ENCODE measurements around the gene CCDC70.

The CCDC70 gene

GRCh38 chr13:51895906-51896888, 34.4 kb downstream of the CCDC70 start:
- TF ChIP-seq RARB (CRISPR knock-in tag; IDR thresholded peaks at IDR 0.05), result no peak
- no peak for TF ChIP-seq ISL1 (CRISPR knock-in tag; IDR thresholded peaks at IDR 0.05)
- TF ChIP-seq ARNTL (CRISPR knock-in tag; IDR thresholded peaks at IDR 0.05; ENCODE audit: borderline replicate concordance, low read depth), result no peak
- TF ChIP-seq PATZ1 (CRISPR knock-in tag; IDR thresholded peaks at IDR 0.05; ENCODE audit: borderline replicate concordance), result no peak
- no peak for TF ChIP-seq SNAI2 (CRISPR knock-in tag; IDR thresholded peaks at IDR 0.05)
- no peak for TF ChIP-seq ZNF70 (CRISPR knock-in tag; IDR thresholded peaks at IDR 0.05)
- no peak for TF ChIP-seq POU6F1 (CRISPR knock-in tag; IDR thresholded peaks at IDR 0.05; ENCODE audit: borderline replicate concordance, low read depth)
- no peak for TF ChIP-seq TSHZ2 (CRISPR knock-in tag; IDR thresholded peaks at IDR 0.05)
- ATAC-seq, result peak; percentile 98

- TF ChIP-seq BACH2 (CRISPR knock-in tag; IDR thresholded peaks at IDR 0.05; ENCODE audit: borderline replicate concordance), result no peak
- no peak for ATAC-seq
Observed at GRCh38 chr13:51900471-51900870, 38.7 kb downstream of the CCDC70 start.

GRCh38 chr13:51902776-51903175, 41.0 kb downstream of the CCDC70 start:
- no peak for ATAC-seq
- no peak for TF ChIP-seq POU6F1 (CRISPR knock-in tag; IDR thresholded peaks at IDR 0.05; ENCODE audit: borderline replicate concordance, low read depth)
- no peak for TF ChIP-seq TOX (CRISPR knock-in tag; IDR thresholded peaks at IDR 0.05; ENCODE audit: borderline replicate concordance)
- TF ChIP-seq ISL1 (CRISPR knock-in tag; IDR thresholded peaks at IDR 0.05), result no peak
- no peak for TF ChIP-seq ARNTL (CRISPR knock-in tag; IDR thresholded peaks at IDR 0.05; ENCODE audit: borderline replicate concordance, low read depth)
- no peak for TF ChIP-seq BACH2 (CRISPR knock-in tag; IDR thresholded peaks at IDR 0.05; ENCODE audit: borderline replicate concordance)
- no peak for TF ChIP-seq ZC3H10 (CRISPR knock-in tag; IDR thresholded peaks at IDR 0.05)
- no peak for TF ChIP-seq ZFP3 (CRISPR knock-in tag; IDR thresholded peaks at IDR 0.05)

- ATAC-seq, result no peak
- TF ChIP-seq TOX (CRISPR knock-in tag; IDR thresholded peaks at IDR 0.05; ENCODE audit: borderline replicate concordance), result no peak
- no peak for TF ChIP-seq ZNF8 (CRISPR knock-in tag; IDR thresholded peaks at IDR 0.05)
- no peak for TF ChIP-seq TSHZ2 (CRISPR knock-in tag; IDR thresholded peaks at IDR 0.05)
- TF ChIP-seq BACH2 (CRISPR knock-in tag; IDR thresholded peaks at IDR 0.05; ENCODE audit: borderline replicate concordance), result no peak
- TF ChIP-seq ARNTL (CRISPR knock-in tag; IDR thresholded peaks at IDR 0.05; ENCODE audit: borderline replicate concordance, low read depth), result no peak
- no peak for TF ChIP-seq ISL1 (CRISPR knock-in tag; IDR thresholded peaks at IDR 0.05)
- no peak for TF ChIP-seq PPARA (CRISPR knock-in tag; IDR thresholded peaks at IDR 0.05; ENCODE audit: borderline replicate concordance)
- TF ChIP-seq OSR1 (CRISPR knock-in tag; IDR thresholded peaks at IDR 0.05), result no peak
- TF ChIP-seq ZC3H10 (CRISPR knock-in tag; IDR thresholded peaks at IDR 0.05), result no peak
- TF ChIP-seq SNAI2 (CRISPR knock-in tag; IDR thresholded peaks at IDR 0.05), result no peak
- TF ChIP-seq ZNF70 (CRISPR knock-in tag; IDR thresholded peaks at IDR 0.05), result no peak
- no peak for TF ChIP-seq PATZ1 (CRISPR knock-in tag; IDR thresholded peaks at IDR 0.05; ENCODE audit: borderline replicate concordance)
- TF ChIP-seq ZFP30 (CRISPR knock-in tag; IDR thresholded peaks at IDR 0.05), result no peak
Observed at GRCh38 chr13:51905787-51906186, 44.0 kb downstream of the CCDC70 start.

All from SK-N-SH treated with all-trans-retinoic acid at 6 μM for 48 hours (cell line).